ENCODE data around the gene ACKR4.

DNA sequence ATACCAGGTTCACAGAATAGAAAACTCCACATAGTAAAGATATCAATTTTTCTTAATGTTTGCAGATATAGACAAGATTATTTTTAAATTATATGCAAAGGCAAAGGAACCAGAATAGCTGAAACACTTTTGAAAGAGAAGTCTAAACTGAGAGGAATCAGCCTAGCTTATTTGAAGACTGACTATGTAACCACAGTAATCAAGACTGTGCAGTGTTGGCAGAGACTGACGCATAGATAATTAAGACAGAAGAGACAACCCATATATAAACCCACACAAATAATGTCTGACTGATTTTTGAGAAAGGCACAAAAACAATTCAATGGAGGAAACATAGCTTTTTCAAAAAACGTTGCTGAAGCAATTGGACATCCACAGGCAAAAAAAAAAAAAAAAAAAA is 28.6 kb upstream of the ACKR4 start:
- TF ChIP-seq, protein P1, sequence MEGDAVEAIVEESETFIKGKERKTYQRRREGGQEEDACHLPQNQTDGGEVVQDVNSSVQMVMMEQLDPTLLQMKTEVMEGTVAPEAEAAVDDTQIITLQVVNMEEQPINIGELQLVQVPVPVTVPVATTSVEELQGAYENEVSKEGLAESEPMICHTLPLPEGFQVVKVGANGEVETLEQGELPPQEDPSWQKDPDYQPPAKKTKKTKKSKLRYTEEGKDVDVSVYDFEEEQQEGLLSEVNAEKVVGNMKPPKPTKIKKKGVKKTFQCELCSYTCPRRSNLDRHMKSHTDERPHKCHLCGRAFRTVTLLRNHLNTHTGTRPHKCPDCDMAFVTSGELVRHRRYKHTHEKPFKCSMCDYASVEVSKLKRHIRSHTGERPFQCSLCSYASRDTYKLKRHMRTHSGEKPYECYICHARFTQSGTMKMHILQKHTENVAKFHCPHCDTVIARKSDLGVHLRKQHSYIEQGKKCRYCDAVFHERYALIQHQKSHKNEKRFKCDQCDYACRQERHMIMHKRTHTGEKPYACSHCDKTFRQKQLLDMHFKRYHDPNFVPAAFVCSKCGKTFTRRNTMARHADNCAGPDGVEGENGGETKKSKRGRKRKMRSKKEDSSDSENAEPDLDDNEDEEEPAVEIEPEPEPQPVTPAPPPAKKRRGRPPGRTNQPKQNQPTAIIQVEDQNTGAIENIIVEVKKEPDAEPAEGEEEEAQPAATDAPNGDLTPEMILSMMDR (conservative IDR thresholded peaks at IDR 0.05; ENCODE audit: low read depth, low read length), result no peak
- no peak for TF ChIP-seq EZH2 (IDR thresholded peaks at IDR 0.05; ENCODE audit: borderline replicate concordance, low read depth, low read length, poor library complexity, severe bottlenecking)

Data from A673 (cell line).